ENCODE data around the gene TTC28.

DNA sequence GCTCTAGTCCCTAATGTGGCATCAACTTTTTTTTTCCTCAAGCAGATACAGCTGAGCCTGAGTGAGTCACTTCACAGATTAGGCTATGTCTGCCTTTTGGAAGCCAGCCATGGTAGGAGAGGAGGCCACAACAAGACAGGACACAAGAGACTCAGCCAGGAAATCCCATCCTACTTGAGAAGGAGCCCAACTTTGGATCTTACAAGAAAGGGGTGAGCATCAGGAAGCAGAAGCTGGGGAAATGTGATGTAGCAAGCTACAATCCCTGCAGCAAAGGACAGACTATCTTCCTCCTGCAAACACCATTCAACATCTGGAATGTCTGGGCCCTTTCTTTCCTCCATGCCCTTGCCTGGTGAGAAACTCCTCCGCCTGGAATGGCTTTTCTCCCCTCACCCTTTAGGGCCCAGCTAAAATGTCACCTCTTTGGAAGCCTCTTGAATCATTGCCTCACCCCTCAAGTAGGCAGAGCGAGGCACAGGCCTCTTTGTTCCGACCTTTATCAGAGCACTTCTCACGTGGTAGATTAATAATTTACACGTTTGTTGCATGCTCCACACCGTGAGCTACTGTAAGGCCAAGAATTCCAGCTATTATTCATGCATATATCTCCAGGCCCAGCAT is 604.2 kb downstream of the TTC28 start:
- TF ChIP-seq POLR2AphosphoS5 (IDR thresholded peaks at IDR 0.05; ENCODE audit: low read depth, low read length) (no peak), RAD21 (IDR thresholded peaks at IDR 0.05; ENCODE audit: low read depth) (no peak), EZH2 (IDR thresholded peaks at IDR 0.05) (no peak), ZBTB33 (IDR thresholded peaks at IDR 0.05; ENCODE audit: extremely low read depth, insufficient replicate concordance, low read length) (no peak), POLR2A (IDR thresholded peaks at IDR 0.05; ENCODE audit: borderline replicate concordance, extremely low read depth, insufficient read depth, insufficient read length) (no peak), SRF (IDR thresholded peaks at IDR 0.05; ENCODE audit: low read depth) (no peak), ZFX (IDR thresholded peaks at IDR 0.05) (no peak), EZH2phosphoT487 (IDR thresholded peaks at IDR 0.05; ENCODE audit: borderline replicate concordance) (no peak), ZNF274 (IDR thresholded peaks at IDR 0.05; ENCODE audit: low read depth, low read length) (no peak), CEBPB (IDR thresholded peaks at IDR 0.05; ENCODE audit: low read depth) (no peak)
- TF ChIP-seq, protein P1, sequence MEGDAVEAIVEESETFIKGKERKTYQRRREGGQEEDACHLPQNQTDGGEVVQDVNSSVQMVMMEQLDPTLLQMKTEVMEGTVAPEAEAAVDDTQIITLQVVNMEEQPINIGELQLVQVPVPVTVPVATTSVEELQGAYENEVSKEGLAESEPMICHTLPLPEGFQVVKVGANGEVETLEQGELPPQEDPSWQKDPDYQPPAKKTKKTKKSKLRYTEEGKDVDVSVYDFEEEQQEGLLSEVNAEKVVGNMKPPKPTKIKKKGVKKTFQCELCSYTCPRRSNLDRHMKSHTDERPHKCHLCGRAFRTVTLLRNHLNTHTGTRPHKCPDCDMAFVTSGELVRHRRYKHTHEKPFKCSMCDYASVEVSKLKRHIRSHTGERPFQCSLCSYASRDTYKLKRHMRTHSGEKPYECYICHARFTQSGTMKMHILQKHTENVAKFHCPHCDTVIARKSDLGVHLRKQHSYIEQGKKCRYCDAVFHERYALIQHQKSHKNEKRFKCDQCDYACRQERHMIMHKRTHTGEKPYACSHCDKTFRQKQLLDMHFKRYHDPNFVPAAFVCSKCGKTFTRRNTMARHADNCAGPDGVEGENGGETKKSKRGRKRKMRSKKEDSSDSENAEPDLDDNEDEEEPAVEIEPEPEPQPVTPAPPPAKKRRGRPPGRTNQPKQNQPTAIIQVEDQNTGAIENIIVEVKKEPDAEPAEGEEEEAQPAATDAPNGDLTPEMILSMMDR (IDR thresholded peaks at IDR 0.05 in 2 of 3, conservative IDR thresholded peaks at IDR 0.05 in 1 of 3; ENCODE audit: borderline replicate concordance in 1 of 3, insufficient read depth in 1 of 3, low read depth in 2 of 3, low read length in 2 of 3): no peak
- TF ChIP-seq, protein P2, sequence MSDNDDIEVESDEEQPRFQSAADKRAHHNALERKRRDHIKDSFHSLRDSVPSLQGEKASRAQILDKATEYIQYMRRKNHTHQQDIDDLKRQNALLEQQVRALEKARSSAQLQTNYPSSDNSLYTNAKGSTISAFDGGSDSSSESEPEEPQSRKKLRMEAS (IDR thresholded peaks at IDR 0.05): no peak
- TF ChIP-seq, protein P3, sequence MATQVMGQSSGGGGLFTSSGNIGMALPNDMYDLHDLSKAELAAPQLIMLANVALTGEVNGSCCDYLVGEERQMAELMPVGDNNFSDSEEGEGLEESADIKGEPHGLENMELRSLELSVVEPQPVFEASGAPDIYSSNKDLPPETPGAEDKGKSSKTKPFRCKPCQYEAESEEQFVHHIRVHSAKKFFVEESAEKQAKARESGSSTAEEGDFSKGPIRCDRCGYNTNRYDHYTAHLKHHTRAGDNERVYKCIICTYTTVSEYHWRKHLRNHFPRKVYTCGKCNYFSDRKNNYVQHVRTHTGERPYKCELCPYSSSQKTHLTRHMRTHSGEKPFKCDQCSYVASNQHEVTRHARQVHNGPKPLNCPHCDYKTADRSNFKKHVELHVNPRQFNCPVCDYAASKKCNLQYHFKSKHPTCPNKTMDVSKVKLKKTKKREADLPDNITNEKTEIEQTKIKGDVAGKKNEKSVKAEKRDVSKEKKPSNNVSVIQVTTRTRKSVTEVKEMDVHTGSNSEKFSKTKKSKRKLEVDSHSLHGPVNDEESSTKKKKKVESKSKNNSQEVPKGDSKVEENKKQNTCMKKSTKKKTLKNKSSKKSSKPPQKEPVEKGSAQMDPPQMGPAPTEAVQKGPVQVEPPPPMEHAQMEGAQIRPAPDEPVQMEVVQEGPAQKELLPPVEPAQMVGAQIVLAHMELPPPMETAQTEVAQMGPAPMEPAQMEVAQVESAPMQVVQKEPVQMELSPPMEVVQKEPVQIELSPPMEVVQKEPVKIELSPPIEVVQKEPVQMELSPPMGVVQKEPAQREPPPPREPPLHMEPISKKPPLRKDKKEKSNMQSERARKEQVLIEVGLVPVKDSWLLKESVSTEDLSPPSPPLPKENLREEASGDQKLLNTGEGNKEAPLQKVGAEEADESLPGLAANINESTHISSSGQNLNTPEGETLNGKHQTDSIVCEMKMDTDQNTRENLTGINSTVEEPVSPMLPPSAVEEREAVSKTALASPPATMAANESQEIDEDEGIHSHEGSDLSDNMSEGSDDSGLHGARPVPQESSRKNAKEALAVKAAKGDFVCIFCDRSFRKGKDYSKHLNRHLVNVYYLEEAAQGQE (IDR thresholded peaks at IDR 0.05; ENCODE audit: low read depth): no peak
